Inflammatory macrophage treated with lipopolysaccharide for 4 hours (primary cell): ENCODE data around the gene MAFB.

Source experiments
- DNase-seq: peaks from one replicate; pipeline ENCODE4 v3.0.0-alpha.2; 2020

Gene MAFB

DNA sequence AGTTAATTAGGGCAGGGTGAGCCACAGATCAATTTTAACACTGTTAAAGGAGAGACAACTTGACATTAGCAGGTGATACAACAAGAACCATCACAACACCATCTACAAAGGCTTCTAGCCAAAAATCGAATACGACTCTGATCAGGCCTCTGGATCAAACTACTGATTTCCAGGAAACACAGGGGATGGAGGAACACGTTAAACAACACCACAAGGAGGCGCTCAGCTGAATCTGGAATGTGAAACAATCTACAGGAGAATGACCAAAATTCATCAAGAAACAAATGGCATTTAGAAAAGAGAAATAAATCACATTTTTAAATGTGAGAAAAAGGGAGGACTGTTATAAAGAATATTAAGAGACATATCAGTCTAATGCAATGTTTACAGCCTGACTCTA lies 13.5 kb upstream of the MAFB start:
- DNase-seq, result no peak

DNA sequence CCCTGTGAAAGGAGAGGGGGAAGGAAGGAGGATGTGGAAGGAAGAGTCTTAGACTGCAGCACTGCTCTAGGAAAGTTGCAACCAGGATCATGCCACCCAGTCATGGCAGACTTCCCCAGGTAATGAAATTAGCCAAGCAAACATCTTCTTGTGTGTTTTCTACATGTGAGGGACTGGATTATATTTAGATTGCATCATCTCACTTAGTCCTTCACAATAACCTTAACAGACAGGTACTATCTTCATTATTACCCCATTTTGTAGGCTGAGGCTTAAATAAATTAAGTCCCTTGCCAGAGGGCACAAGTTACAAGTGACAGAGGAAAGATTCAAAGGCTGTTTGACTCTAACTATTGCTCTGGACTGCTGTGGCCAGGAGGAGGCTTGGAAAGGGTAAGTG lies 9.7 kb upstream of the MAFB start:
- DNase-seq, result no peak

DNA sequence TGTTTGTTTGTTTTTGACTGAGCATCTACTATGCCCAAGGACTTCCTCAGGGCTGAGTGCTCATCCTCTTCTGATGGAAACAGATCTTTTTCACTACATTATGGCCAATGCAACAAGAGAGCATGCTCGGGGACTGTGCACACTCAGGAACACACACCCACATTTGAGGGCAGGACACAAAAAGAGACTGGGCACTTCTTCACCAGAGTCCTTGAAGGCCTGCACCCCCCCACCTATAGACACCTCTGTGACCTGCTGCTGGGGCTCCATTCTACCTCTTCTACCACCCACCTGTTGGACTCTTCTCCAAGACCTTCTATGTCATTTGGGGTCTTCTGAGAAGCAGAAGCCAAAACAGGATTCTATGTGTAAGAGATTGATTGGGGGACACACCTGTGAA lies 9.2 kb upstream of the MAFB start:
- DNase-seq, result no peak

DNA sequence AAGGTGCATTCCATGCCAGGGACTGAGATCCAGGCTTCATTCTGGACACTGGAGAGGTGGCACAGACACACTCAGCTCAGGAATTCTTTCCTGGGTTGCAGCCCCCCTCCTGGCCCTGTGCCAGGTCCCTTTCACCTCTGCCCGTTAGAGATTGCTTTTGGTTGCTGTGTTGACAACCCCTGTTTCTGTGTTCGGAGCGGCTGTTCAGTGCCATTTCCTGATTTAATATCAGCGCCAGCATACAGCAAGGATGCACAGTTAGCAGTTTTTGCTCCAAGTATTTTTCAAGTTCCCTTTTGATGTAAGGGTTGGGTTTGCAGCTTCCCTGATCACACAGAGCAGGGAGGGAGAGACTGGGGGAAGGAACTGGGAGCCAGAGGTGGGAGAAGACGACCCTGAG lies 8.5 kb upstream of the MAFB start:
- no peak for DNase-seq

DNA sequence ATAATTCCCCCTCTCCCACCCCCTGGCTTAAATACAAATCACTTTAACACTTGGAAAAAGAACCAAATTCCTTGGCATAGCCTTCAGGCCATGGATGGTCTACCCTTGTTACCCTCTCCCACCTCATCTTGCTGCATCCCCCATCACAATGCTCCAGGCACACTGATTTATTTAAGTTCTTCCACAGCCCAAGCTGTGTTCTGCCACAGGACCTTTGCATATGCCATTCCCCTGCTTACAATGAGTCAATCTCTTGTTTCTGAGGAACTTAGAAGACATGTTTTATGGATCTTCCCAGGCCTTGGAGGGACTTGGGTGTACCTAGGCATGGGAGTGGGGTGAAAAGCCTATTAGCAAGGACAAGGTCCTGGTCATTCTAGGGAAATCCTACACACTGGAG lies 6.2 kb upstream of the MAFB start:
- no peak for DNase-seq

DNA sequence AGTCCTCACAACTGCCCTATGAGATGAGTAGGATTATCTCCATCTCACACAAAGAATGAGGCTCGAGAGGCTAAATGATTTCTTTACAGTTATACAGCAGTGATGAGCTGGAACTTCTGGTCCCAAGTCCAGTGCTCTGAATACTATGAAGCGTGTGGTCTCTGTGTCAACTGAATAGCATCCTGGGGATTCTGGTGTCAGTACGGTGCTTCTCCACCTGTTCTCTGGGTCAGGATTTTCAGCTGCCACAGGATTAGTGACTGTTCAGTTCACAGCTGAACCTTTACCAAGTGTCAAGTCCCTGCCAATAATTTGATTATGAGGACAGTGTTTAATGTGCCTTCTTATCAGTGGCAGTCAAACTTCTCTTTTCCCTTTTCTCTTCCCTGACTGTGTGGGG lies 5.2 kb upstream of the MAFB start:
- no peak for DNase-seq

DNA sequence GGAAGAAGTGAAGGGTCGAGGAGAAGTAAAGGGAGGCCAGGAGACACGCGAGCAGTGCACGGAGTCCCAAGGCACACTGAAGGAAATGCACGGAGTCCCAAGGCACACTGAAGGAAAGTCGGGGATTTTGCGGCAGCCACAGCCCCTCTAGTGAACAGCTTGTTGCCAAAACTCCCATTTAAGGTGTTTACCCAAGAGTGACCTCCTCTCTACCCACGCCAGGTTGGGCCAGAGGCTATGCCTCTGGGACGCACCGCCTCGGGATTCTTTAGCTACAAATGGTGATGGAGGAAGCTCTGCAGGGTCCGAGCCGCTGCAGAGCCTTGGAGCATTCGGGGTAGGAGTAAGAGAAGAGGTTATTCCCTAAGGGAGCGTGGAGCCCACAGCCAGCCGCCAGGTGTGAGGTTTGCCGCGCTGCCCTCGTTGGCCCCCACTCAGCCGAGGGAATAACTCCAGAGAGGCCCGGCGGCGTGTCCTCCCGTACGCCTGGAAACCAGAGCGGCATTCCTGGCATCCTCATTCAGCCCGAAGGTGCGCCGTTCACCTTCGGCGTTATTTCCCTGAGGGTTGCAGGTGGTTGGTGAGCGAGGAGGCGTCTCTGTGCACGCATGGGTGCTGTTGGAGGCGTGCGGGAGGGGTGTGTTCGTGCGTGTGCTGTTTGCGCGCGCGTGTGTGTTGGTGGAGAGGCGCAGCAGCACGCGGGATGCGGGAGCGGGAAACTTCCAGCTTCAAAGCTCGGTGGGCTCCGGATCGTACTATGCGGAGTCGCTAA lies 3.4 kb upstream of the MAFB start:
- no peak for DNase-seq

DNA sequence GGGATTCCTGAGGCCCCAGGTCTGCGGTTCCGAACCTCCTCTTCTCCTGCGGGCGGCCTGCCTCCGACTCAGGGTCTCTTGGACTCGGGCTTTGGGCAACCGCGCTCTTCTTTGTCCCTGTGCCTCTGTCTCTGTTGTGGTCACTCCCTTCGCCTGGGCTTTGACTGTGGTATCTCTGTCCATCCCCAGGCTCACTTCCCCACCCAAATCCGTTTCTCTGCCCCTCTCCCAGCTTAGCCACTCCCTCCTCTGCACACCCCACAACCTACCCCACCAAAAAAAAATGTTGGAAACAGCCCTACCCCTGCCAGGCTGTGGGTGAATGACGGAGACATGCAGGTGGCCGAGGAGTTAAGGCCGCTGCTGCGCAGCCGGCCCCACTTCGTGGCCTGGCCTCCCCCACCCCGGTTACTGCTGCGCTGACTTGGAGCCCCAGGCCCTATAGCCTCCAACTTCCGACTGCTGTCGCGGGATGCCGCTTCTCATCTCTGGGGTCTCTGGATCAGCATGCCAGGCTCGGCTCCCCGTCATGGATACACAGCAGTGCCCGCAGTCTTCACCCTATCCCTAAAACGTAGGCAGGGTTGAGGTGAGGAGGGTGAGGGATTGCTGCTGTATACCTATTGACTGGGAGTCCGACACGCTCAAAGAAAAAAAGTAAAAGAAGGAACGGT lies 2.7 kb upstream of the MAFB start:
- no peak for DNase-seq

DNA sequence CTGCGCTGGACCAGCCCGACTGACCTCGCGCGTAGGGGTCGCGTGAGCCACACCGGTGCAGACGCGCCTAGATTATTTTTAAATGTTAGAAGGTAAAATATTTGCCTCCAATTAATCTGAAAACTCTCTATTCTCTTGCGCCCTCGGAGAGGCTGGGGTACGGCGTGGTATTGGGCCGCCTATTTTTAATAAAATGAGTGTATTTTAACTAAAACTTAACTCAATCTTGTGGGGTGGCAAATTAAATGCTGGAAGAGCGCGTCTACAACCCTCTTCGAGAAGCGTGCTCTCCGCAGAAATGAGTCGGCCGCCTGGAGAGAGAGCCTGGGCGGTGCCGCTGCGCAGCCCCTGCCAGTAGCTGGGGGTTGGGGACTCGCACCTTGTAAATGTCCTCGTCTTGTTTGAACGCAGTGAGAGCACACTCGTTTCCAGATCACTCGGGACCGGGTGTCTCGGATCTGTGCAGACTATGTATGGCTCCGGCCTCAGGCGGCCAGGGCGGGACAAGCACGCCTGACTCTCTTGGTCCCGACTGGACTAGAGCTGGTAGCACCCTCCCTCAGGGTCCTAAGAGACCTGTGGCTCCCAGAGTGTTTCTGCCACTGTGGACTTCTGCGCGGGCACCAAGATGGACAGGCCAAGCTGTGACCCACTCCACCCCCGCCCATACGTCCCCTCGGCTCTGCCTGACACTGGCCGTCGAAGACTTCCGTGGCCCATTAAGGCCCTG lies 2.0 kb upstream of the MAFB start:
- no peak for DNase-seq

DNA sequence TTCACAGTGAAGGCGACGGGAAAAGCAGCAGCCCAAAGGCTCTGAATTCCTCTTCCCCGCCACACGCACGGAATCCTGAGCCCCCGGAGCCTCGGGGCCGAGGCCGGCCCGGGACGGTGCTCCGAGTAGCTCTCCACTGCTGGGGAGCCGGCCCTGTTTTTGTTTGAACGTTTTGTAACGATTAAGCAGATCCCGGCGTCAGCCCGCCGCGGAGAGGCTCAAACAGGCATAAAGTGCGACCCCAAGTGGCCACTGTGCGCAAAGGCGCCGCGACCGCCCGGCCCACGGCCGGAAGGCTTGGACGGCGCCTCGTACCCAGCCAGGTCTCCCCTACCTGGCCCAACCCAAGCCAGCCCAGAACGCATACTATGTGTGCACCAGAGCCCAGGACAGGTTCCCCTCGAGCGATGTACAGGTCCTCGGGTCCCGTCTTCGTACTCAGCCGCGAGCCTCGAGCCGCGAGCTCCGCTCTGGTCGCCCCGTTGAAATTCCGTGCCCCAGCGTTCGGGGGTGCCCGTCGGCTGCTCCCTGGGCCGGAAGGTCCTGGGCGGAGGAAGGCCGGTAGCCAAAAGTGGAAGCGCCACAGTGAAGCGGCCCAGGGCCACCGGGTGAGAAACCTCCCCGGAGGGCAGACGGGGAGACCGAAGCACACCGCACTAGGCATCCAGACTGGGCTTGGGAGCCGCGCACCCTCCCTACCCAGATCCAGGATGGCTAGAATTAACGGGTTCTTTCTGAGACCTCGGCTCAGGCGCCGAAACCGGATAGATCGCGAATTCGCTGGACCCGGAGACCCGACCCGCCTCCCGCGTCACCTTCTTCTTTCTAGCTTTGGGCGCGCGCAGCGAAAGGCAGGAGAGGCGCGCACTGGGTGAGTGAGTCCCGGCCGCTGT lies 1.2 kb upstream of the MAFB start:
- DNase-seq, result peak; percentile 92

DNA sequence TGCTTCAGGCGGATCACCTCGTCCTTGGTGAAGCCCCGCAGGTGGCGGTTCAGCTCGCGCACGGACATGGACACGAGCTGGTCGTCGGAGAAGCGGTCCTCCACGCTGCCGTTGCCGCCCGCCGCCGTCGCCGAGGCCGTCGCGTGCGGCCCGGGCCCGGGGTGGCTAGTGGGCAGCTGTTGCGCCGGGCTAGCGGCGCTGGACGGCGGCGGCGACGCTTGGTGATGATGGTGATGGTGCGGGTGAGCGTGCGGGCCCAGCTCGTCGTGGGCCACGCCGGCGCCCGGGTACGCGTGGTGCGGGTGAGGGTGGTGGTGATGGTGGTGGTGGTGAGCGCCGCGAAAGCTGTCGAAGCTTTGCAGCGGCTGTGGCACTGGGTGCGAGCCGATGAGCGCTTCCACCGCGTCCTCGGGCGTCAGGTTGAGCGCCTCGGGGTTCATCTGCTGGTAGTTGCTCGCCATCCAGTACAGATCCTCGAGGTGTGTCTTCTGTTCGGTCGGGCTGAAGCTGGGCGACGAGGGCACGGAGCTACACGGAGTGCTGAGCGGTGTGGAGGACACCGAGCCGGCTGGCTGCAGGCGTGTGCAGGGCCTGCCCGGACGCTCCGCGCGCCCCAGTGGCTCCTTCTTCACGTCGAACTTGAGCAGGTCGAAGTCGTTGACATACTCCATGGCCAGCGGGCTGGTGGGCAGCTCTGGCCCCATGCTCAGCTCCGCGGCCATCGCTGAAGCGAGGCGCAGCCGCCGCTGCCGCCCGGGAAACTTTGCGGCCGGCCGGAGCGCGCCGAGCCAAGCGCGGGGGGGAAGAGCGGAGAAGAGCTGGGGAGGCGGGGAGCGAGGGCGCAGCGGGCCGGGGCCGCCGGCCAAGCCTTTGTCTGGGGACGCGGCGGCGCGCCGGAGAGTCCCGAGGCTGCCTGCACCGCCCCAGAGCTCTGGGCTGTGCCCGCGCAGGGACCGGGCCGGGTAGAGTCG lies 622 bp downstream of the MAFB start:
- DNase-seq, result no peak

DNA sequence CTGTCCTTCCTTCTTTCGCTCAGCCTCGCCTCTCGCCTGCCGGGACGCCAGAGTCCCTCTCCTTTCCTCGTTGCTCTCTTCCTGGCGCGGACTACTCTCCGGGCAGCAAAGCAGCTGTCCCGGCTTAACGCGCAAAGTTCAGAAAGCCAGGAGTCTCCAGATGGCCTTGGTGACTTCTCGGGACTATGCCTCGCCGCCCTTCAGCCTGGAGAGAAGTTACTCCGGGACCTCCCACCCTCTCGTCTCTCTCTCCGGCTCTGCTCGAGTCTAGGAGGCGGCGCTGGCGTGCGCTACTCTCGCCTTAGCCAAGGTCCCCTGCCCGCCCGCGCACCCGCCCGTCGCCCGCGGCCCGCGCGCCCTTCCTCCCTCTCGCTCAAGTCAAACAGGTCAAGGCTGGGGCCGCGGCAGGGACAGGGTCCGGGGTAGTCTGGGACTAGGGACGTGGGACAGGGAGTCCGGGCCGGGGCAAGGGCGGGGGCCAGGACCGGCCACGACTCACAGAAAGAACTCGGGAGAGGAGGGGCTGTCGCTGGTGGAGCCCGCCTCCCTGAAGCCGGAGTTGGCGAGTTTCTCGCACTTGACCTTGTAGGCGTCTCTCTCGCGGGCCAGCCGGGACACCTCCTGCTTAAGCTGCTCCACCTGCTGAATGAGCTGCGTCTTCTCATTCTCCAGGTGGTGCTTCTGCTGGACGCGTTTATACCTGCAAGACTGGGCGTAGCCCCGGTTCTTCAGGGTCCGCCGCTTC lies 1.5 kb downstream of the MAFB start:
- peak; percentile 59 for DNase-seq

DNA sequence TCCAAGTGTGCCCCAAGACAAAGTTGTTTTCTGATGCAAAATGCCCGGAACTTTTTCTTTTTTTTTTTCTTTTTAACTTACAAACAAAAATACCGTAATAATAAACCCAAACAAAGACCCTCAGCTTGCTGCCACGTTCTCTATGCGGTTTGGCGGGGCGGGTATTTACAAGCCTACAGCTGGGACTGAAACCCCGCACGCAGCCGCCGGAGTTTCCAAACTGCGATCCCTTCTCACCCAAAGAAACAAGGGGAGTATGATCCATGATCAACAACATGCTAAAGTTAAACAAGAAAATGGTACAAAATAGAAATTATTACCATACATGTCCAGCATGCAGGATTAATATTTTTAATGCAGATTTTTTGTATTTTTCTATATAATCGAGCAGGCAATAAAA lies 2.1 kb downstream of the MAFB start:
- no peak for DNase-seq

DNA sequence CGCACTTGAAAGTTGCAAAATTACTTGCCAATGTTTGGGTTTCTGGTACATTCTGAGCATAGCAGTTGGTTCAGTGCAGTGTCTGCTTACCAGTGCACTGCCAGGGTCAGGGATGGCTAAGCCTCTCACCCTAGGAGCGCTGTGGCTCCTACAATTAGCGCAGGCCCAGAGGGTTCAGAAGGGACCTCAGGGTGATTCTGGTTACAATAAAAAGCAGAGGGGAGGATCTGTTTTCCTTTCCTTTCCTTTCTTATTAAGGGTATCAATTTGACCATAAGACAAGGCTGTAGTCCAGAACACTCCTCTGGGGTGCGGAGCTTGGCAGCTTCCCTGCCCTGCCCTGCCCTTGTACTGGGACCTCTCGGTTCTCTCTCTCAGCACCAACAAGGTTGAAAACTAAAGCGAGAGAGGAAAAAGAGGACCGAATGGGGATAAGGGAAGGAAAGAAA lies 2.6 kb downstream of the MAFB start:
- no peak for DNase-seq

DNA sequence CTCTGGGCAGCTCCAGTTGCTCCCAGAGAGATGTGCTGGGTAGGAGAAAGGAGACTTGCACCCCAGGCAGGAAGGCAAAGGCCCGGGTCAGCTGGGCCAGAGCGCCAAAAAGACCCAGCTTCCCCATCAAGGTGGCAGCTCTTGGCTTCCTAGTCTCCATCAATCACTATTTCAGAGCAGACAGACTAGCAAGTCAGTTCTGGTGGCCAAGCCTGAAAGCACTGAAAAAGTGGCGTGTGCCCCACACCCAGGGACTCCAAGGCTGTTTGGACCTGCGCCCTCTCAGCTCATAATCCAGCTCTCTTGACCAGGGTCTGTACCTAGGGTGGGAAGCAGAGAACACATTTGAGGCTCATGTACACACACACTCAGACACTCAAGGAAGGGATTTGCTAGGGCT lies 3.7 kb downstream of the MAFB start:
- DNase-seq, result no peak

DNA sequence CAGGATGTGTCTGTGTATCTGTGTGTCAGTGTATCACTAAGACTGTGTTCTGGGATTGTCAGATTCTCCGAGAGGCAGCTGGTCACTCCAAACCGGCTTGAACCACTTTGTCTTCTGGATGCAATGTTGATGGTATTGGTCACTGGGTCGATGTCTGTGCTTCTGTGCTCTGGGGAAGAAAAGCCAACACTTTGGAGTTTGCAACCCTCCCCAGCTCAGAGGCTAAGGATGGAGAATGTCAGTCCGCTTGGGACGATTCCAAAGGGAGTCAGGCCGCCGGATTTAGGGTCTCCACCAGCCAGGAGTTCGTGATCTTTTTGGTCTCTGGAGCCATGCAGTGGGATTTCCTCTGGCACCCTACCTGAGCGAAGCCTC lies 5.2 kb downstream of the MAFB start:
- no peak for DNase-seq

DNA sequence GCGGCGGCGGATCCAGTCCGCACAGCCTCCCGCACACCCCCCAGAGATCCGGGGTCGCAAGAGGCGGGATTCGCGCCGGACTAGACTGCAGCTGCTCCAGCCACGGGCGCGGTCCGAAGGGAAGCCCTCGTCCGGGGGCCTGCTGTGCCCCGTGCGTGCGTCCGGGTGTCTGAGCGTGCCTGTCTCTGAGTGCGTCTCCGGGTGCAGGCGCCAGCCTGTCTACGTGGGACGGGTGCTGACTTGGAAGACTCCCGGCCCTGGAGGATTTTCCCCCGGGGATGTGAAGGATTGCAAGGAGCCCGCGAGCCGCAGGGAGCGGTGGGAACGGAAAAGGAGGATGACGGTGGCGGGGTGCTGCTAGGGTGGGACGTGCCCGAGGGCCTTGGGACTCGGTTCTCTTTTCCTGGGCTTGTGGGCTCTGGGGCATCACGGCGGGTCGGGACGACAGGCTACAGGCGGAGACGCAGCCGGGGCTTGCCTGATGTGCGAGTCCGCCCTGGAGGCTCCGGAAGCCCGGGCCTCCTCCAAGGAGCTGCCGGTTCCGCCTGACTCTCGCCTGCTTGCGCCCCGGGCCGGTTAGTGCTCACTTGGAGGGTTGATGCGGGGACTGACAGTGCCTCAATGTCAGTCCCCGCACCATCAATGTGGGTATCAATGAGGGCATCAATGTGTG lies 5.7 kb downstream of the MAFB start:
- peak; percentile 59 for DNase-seq

DNA sequence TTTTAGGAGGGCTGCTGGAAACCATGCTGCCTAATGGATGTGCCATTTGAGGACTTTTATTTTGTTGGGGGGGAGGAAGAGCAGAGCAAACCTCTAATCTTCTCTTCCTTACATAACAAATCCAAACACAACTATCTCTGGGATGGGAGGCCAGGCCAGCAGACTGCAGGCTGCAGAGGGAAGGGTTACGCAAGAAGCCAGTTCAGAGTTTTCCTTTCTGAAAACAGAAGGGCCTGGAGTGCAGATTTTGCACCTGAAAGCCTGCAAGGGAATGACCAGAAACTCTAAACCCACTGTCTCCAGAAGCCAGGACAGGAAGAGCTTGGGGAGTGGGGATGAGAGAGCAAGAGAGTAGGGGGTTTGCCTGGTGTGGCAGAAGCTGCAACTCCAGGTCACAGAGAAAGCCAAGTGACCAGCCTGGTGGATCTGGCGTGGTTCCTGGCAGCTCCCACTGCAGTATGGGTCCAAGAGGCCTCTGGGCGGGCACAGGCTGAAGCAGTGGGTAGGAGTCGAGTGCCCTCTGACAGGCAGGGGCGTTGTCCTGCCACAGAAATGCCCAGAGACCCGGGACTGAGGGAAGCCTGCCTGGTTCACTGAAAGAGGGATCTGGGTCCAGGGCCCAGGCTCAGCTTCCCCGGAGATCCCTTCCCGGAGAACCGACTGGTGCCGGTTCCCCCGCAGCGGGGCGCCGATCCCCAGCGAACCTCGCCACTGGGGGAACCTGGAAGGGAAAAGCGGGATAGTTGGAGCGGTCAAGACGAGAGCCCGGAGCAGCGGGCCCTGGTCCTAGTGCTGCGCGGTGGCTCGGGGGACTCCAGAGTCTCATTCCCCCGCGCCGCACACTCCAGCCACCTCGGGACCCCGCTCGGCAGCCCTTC lies 6.7 kb downstream of the MAFB start:
- DNase-seq, result no peak

DNA sequence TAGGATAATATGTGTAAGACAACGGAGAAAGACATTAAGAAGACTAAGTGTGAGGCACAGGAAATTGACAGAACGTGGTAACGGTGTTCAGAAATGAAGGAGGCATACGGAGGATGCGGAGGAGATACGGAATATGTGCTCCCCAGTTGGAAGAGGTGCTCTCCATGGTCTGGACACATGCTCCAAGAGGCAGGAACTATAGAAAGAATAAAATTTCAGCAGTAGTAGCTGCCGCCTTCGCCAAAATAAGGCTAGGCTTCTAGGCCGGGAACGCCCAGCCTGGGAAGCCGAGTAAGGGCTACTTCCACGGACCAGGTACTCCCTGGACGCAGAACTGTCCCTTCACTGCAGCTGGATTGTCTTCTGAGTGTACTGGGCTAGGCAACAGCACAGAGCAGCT lies 7.4 kb downstream of the MAFB start:
- no peak for DNase-seq
